ENCODE measurements around the gene SGCD. TPM values are rescaled to one million over a fixed set of nuclear protein-coding genes. Genes with fewer than 3 reads are reported as not detected.

SGCD gene
- total and polyA plus RNA-seq, 2 experiments from 2014 or later = 0.77 to 1.3 TPM

DNA sequence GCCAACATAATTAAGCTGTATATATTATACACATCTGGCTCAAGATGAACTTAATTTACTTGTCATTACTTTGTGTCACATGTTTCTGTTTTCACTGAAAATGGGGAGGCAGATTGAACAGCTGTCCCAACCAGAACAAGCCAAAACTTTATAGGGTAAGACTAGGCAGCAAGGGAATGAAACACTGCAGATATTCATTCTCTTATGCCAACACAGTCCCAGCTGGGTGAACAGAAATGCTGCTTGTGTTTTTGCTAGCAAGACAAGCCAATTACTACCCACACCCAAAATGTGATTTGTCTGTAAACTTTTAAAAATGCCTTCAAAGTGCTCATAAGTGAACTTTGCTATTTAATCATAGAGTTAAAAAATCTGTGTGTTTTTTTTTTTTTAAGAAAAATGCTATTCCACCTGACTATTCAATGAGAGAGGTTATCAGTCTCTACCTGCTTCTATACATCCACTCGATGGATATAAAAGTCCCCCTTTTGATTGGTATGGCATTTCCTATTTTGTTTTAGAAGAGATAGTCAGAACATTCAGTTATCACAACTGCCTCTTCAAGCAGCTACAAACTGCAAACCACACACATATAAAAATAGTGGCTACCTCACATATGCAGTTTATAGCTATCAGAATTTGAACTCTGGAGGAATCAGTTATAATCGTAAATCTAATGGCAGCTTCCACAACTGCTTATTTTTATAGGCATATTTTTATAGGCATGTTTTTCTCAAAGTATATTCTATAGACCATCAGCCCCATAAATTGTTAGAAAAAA is 431.2 kb downstream of the SGCD start:
- Histone ChIP-seq H3K36me3 (no peaks in the 10 kb centered on the region), H3K4me1 (ENCODE audit: low read depth) (peaks cover 17% of the 10 kb centered on the region), H3K4me3 (no peak overlapping the region), H3K9me3 (ENCODE audit: low read depth) (no peaks in the 10 kb centered on the region), H3K27me3 (no peaks in the 10 kb centered on the region), H3K27ac (no peak overlapping the region)
- DNase-seq (ENCODE audit: low read depth in 1 of 2, low spot score in 1 of 2) = no peak
- TF ChIP-seq, protein P1, sequence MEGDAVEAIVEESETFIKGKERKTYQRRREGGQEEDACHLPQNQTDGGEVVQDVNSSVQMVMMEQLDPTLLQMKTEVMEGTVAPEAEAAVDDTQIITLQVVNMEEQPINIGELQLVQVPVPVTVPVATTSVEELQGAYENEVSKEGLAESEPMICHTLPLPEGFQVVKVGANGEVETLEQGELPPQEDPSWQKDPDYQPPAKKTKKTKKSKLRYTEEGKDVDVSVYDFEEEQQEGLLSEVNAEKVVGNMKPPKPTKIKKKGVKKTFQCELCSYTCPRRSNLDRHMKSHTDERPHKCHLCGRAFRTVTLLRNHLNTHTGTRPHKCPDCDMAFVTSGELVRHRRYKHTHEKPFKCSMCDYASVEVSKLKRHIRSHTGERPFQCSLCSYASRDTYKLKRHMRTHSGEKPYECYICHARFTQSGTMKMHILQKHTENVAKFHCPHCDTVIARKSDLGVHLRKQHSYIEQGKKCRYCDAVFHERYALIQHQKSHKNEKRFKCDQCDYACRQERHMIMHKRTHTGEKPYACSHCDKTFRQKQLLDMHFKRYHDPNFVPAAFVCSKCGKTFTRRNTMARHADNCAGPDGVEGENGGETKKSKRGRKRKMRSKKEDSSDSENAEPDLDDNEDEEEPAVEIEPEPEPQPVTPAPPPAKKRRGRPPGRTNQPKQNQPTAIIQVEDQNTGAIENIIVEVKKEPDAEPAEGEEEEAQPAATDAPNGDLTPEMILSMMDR (IDR thresholded peaks at IDR 0.05; ENCODE audit: low read depth, low read length) = no peak

GRCh38 chr5:156759156-156759555 is 432.2 kb downstream of the SGCD start:
- Histone ChIP-seq H3K27ac (no peak overlapping the region), H3K9me3 (ENCODE audit: low read depth) (no peaks in the 10 kb centered on the region), H3K27me3 (no peaks in the 10 kb centered on the region), H3K4me1 (ENCODE audit: low read depth) (peaks cover 20% of the 10 kb centered on the region), H3K36me3 (no peaks in the 10 kb centered on the region), H3K4me3 (no peak overlapping the region)
- TF ChIP-seq, protein P1 (IDR thresholded peaks at IDR 0.05; ENCODE audit: low read depth, low read length) = no peak
- no peak for DNase-seq (ENCODE audit: low read depth in 1 of 2, low spot score in 1 of 2)

DNA sequence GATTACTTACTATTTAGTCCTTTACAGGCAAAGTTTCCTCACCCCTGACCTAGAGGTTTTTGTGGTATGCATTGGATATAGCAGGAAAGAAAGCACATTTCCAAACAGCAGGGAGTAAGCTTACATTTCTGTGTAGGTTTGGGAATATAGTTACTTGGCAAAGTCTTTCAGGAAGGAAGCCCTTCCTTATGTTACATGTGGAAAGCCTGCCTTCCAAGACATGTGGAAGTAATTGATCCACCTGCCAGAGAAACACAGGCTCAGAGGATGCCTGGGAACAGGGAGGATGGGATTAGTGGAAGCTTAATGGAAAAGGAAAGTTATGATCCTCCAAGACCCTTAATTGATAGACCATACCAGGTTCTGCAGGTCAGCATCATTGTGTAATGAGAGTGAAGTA is 435.8 kb downstream of the SGCD start:
- Histone ChIP-seq H3K4me1 (ENCODE audit: low read depth) (peaks cover 24% of the 10 kb centered on the region), H3K27me3 (no peaks in the 10 kb centered on the region), H3K4me3 (no peak overlapping the region), H3K36me3 (no peaks in the 10 kb centered on the region), H3K9me3 (ENCODE audit: low read depth) (no peaks in the 10 kb centered on the region), H3K27ac (no peak overlapping the region)
- TF ChIP-seq, protein P1 (IDR thresholded peaks at IDR 0.05; ENCODE audit: low read depth, low read length) = no peak
- no peak for DNase-seq (ENCODE audit: low read depth in 1 of 2, low spot score in 1 of 2)

- Histone ChIP-seq H3K4me1 (ENCODE audit: low read depth) (peaks cover 21% of the 10 kb centered on the region), H3K9me3 (ENCODE audit: low read depth) (no peaks in the 10 kb centered on the region), H3K36me3 (no peaks in the 10 kb centered on the region), H3K27me3 (no peaks in the 10 kb centered on the region), H3K4me3 (no peak overlapping the region), H3K27ac (no peak overlapping the region)
- peak in 1 of 2 donors; percentile 3 for DNase-seq (ENCODE audit: low read depth in 1 of 2, low spot score in 1 of 2)
- TF ChIP-seq, protein P1 (IDR thresholded peaks at IDR 0.05; ENCODE audit: low read depth, low read length) = no peak
Observed at GRCh38 chr5:156764176-156764971, 437.4 kb downstream of the SGCD start.

DNA sequence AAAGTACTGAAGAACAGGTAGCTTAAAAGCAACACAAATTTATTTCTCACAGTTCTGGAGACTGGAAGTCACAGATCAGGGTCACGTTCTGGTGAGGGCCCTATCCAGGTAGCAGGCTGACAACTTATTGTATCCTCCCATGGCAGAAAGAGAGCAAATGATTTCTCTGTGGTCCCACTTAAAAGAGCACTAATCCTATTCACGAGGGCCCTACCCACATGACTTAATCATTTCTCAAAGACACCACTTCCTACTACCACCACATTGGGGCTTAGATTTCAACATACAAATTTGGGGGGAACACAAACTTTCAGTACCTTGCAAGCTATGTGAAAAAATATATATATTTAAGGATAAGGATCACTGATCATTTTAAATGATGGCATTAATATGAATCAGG is 447.3 kb downstream of the SGCD start:
- TF ChIP-seq, protein P1 (IDR thresholded peaks at IDR 0.05; ENCODE audit: low read depth, low read length) = no peak
- H3K4me3 ChIP-seq = no peak overlapping the region

More for the DNA sequence above, 447.3 kb downstream of the SGCD start:
- DNase-seq (ENCODE audit: low read depth in 1 of 2, low spot score in 1 of 2) = no peak
- Histone ChIP-seq H3K36me3 (no peaks in the 10 kb centered on the region), H3K4me1 (ENCODE audit: low read depth) (peaks cover 8% of the 10 kb centered on the region), H3K27me3 (no peaks in the 10 kb centered on the region), H3K27ac (no peak overlapping the region), H3K9me3 (ENCODE audit: low read depth) (no peaks in the 10 kb centered on the region)
